HepG2 (cell line): ENCODE measurements around the gene S100A9. TPM values are rescaled to one million over a fixed set of nuclear protein-coding genes. Genes with fewer than 3 reads are reported as not detected.

ENCODE experiments used
- ATAC-seq: fragments of 200-7000 bp; cut with Tn5 transposase; 3 replicates; pipeline ENCODE4 v1.9.1; 2020; ENCODE audit warnings: mild to moderate bottlenecking, moderate library complexity
- BruUV-seq: library from RNA; stranded (reverse); fragments of 400-500 nt; replicated peaks from 2 replicates; lab custom pipeline; 2021; lab: Mats Ljungman, UMichigan
- CTCF ChIA-PET: fragments of 300-600 bp; formaldehyde crosslinking; extraction: SDS; loops from one replicate; lab custom pipeline; 2021; ENCODE audit warnings: low total read pairs, inconsistent platforms, low intra/inter-chr PET ratio; lab: Yijun Ruan, JAX
- POLR2A ChIA-PET: fragments of 350-600 bp; sonication (Branson Sonifier 250); formaldehyde crosslinking; loops from one replicate; lab custom pipeline; 2020; ENCODE audit warnings: antibody characterized with exemption, inconsistent platforms; lab: Yijun Ruan, JAX
- DNase-seq: peaks from one replicate; pipeline ENCODE4 v3.0.0-alpha.2; 2015; ENCODE audit warnings: low spot score
- FAIRE-seq: peaks from 3 replicates; lab custom pipeline; 2011; peaks lifted over from hg19 to GRCh38; lab: Jason Lieb, UNC
- H2AFZ ChIP-seq: one replicate; pipeline ENCODE4 v1.6.1; 2011; ENCODE audit warnings: low read length, inconsistent platforms
- H3K27ac ChIP-seq: fragments of 300-600 bp; 3 replicates; pipeline ENCODE4 v1.8.0; 2011; ENCODE audit warnings: mixed run types, mild to moderate bottlenecking, mixed read lengths, low read length, inconsistent platforms; ENCODE audit not compliant: insufficient read depth; ENCODE audit errors: extremely low read length
- H3K27me3 ChIP-seq, 2 experiments: fragments of 200-600 bp in 1 of 2; 2 replicates in 1 of 2; 3 replicates in 1 of 2; pipeline versions ENCODE4 v1.6.0 to v1.8.0; 2011; ENCODE audit warnings: low read length in 2 of 2, mild to moderate bottlenecking in 2 of 2, moderate library complexity in 2 of 2, inconsistent platforms in 1 of 2; ENCODE audit not compliant: insufficient read depth in 2 of 2, control insufficient read depth in 1 of 2
- H3K36me3 ChIP-seq, 2 experiments: fragments of 200-600 bp in 1 of 2; replicated peaks in 1 of 2; 2 replicates in 1 of 2; 3 replicates in 1 of 2; pipeline versions ENCODE4 v1.5.1 to v1.8.0; 2011; ENCODE audit warnings: low read length in 2 of 2, inconsistent platforms in 1 of 2; ENCODE audit not compliant: insufficient read depth in 2 of 2, control insufficient read depth in 1 of 2
- H3K4me1 ChIP-seq: 2 replicates; pipeline ENCODE4 v1.5.1; 2012; ENCODE audit warnings: low read length, inconsistent platforms; ENCODE audit not compliant: insufficient read depth
- H3K4me2 ChIP-seq: 2 replicates; pipeline ENCODE4 v1.6.0; 2011; ENCODE audit warnings: low read depth, low read length, inconsistent platforms
- H3K4me3 ChIP-seq, 3 experiments: fragments of 200-600 bp in 1 of 3; sonication (generic), shearing (Covaris generic) in 1 of 3; replicated peaks in 1 of 3; 2 replicates each; pipeline ENCODE4 v1.5.1; 2011 to 2016; ENCODE audit warnings: low read length in 3 of 3, inconsistent platforms in 2 of 3, low read depth in 2 of 3, mild to moderate bottlenecking in 2 of 3, control low read depth in 1 of 3, mixed read lengths in 1 of 3; ENCODE audit not compliant: insufficient read depth in 1 of 3
- H3K79me2 ChIP-seq: one replicate; pipeline ENCODE4 v1.6.1; 2011; ENCODE audit warnings: low read length, inconsistent platforms; ENCODE audit not compliant: insufficient read depth
- H3K9ac ChIP-seq: 2 replicates; pipeline ENCODE4 v1.6.0; 2011; ENCODE audit warnings: mild to moderate bottlenecking, low read depth, low read length, inconsistent platforms; ENCODE audit not compliant: insufficient read depth
- H3K9me3 ChIP-seq: 2 replicates; pipeline ENCODE4 v1.5.1; 2012; ENCODE audit warnings: mild to moderate bottlenecking, low read length
- H4K20me1 ChIP-seq: 2 replicates; pipeline ENCODE4 v1.6.0; 2011; ENCODE audit warnings: inconsistent platforms, mild to moderate bottlenecking, low read length, moderate library complexity; ENCODE audit not compliant: insufficient read depth
- JDP2 ChIP-seq: sonication (generic); formaldehyde crosslinking; IDR thresholded peaks from 2 replicates; pipeline ENCODE4 v1.8.1; 2022; ENCODE audit warnings: missing genetic modification reagents, borderline replicate concordance
- KDM6A ChIP-seq: IDR thresholded peaks from 2 replicates; pipeline ENCODE4 v1.6.1; 2016; ENCODE audit warnings: low read depth
- MAFF ChIP-seq: IDR thresholded peaks from 2 replicates; pipeline ENCODE4 v1.6.1; 2011; ENCODE audit warnings: low read depth, low read length, improper control_type of control experiment
- MBD4 ChIP-seq: IDR thresholded peaks from 2 replicates; pipeline ENCODE4 v1.6.1; 2012; ENCODE audit warnings: low read length, inconsistent platforms, borderline replicate concordance
- PRPF4 ChIP-seq: fragments of 200-400 bp; formaldehyde crosslinking; IDR thresholded peaks from 2 replicates; pipeline ENCODE4 v1.6.1; 2016; ENCODE audit warnings: low read length, low read depth; ENCODE audit not compliant: poor library complexity, severe bottlenecking
- RBFOX2 ChIP-seq: fragments of 200-400 bp; formaldehyde crosslinking; IDR thresholded peaks from 2 replicates; pipeline ENCODE4 v1.6.1; 2017; ENCODE audit warnings: low read depth, mild to moderate bottlenecking, low read length
- RORA ChIP-seq: sonication (generic); formaldehyde crosslinking; IDR thresholded peaks from 2 replicates; pipeline ENCODE4 v1.5.0; 2020; ENCODE audit warnings: mild to moderate bottlenecking, missing genetic modification reagents, moderate library complexity
- SAP130 ChIP-seq: IDR thresholded peaks from 2 replicates; pipeline ENCODE4 v1.6.1; 2016; ENCODE audit warnings: low read depth
- SOX6 ChIP-seq, 2 experiments: fragments of 450-650 bp in 1 of 2; sonication (generic) in 1 of 2; formaldehyde crosslinking in 1 of 2; IDR thresholded peaks; 2 replicates each; pipeline versions ENCODE4 v1.4.0 to v1.6.1; 2017 to 2020; ENCODE audit warnings: antibody characterized with exemption in 1 of 2, mild to moderate bottlenecking in 1 of 2, missing genetic modification reagents in 1 of 2
- ZBTB34 ChIP-seq: sonication (generic); formaldehyde crosslinking; IDR thresholded peaks from 2 replicates; pipeline ENCODE4 v1.8.0; 2022; ENCODE audit warnings: mild to moderate bottlenecking, missing genetic modification reagents
- ZNF724P ChIP-seq: sonication (generic); formaldehyde crosslinking; IDR thresholded peaks from 2 replicates; pipeline ENCODE4 v1.8.0; 2022; ENCODE audit warnings: missing genetic modification reagents, borderline replicate concordance
- ZNF776 ChIP-seq: sonication (generic); formaldehyde crosslinking; IDR thresholded peaks from 2 replicates; pipeline ENCODE4 v1.4.0; 2020; ENCODE audit warnings: mild to moderate bottlenecking, missing genetic modification reagents
- ZNF790 ChIP-seq: sonication (generic); formaldehyde crosslinking; IDR thresholded peaks from 2 replicates; pipeline ENCODE4 v1.8.0; 2022; ENCODE audit warnings: missing genetic modification reagents, mild to moderate bottlenecking, borderline replicate concordance
- WGBS: methylation state at CpG from one replicate; pipeline ENCODE4 v1.1.6; 2017; ENCODE audit warnings: low lambda C conversion rate; 5-methylcytosine and 5-hydroxymethylcytosine counted together
- in situ Hi-C: cut with HindIII; loops from 2 replicates; pipeline ENCODE4 v1.10.0; 2017; ENCODE audit warnings: low pct_unique_long_range_greater_than_20kb; ENCODE audit not compliant: extremely low pct_ligation_motif_present
- intact Hi-C: fragments of 100-400 bp; cut with micrococcal nuclease; formaldehyde crosslinking; loops from one replicate; pipeline ENCODE4 v1.10.0; 2022; ENCODE audit not compliant: unreplicated experiment
- polyA plus RNA-seq, 8 experiments: library from polyadenylated mRNA; depleted of rRNA in 3 of 8; stranded (reverse) in 7 of 8; unstranded in 1 of 8; fragments of >200 nt; fragmentation: Illumina TruSeq in 4 of 8; extraction: Trizol in 4 of 8; gene quantifications; 2 replicates each; pipeline versions ENCODE4 v1.2.1 to v1.2.3, GENCODE V29; 2011 to 2016; ENCODE audit warnings: low read depth in 4 of 8, missing spikeins in 1 of 8, mixed read lengths in 1 of 8; ENCODE audit not compliant: insufficient read depth in 1 of 8
- total RNA-seq, 5 experiments: library from RNA; depleted of rRNA; stranded (reverse); fragments of >200 nt; fragmentation: Illumina TruSeq; extraction: Trizol; gene quantifications; 2 replicates each; pipeline ENCODE4 v1.2.3, GENCODE V29; 2016; ENCODE audit warnings: low read depth in 1 of 5
- TF ChIP-seq, protein P1 (sequence below): sonication (generic); formaldehyde crosslinking; IDR thresholded peaks from 2 replicates; pipeline ENCODE4 v1.4.0; 2020; ENCODE audit warnings: missing genetic modification reagents
- TF ChIP-seq, protein P2 (sequence below): sonication (generic); formaldehyde crosslinking; IDR thresholded peaks from 2 replicates; pipeline ENCODE4 v1.4.0; 2020; ENCODE audit warnings: missing genetic modification reagents

The S100A9 gene
- total and polyA plus RNA-seq, 2 of the 13 experiments (the other 11 are each of a cell fraction or from before 2014, with no cell fraction given): 0.31 to 0.69 TPM

GRCh38 chr1:153380711-153381110, 23.1 kb downstream of the S100A9 start:
- H3K9me3 ChIP-seq: no peaks in the 10 kb centered on the region
- no peaks in the 10 kb centered on the region for H3K79me2 ChIP-seq
- BruUV-seq: no TSS peak
- H3K9ac ChIP-seq: no peak overlapping the region
- no peaks in the 10 kb centered on the region for H3K4me1 ChIP-seq
- FAIRE-seq: no peak
- CTCF ChIA-PET: no interaction called here
- DNase-seq: no peak
- no peak for ATAC-seq
- H3K36me3 ChIP-seq: no peaks in the 10 kb centered on the region
- H4K20me1 ChIP-seq: no peaks in the 10 kb centered on the region
- H2AFZ ChIP-seq: no peak overlapping the region
- POLR2A ChIA-PET: no interaction called here
- in situ Hi-C loops (no loop called here), intact Hi-C loops (no loop called here)
- no peak overlapping the region for H3K4me3 ChIP-seq
- H3K4me2 ChIP-seq: no peak overlapping the region
- H3K27ac ChIP-seq: no peak overlapping the region
- 68% methylated on average over 10 of the region's 23 CpGs for WGBS
- peaks cover 0 to 1% of the 10 kb centered on the region in 2 experiments; a peak in 1 of 5 replicates for H3K27me3 ChIP-seq
- no peak for TF ChIP-seq ZBTB34 (CRISPR knock-in tag)
- TF ChIP-seq SAP130: no peak
- TF ChIP-seq ZNF724P (CRISPR knock-in tag): no peak
- no peak for TF ChIP-seq RORA (CRISPR knock-in tag)
- TF ChIP-seq, protein P1, sequence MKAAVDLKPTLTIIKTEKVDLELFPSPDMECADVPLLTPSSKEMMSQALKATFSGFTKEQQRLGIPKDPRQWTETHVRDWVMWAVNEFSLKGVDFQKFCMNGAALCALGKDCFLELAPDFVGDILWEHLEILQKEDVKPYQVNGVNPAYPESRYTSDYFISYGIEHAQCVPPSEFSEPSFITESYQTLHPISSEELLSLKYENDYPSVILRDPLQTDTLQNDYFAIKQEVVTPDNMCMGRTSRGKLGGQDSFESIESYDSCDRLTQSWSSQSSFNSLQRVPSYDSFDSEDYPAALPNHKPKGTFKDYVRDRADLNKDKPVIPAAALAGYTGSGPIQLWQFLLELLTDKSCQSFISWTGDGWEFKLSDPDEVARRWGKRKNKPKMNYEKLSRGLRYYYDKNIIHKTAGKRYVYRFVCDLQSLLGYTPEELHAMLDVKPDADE (CRISPR knock-in tag): no peak
- TF ChIP-seq KDM6A (CRISPR knock-in tag): no peak
- no peak for TF ChIP-seq JDP2 (CRISPR knock-in tag)
- no peak for TF ChIP-seq ZNF790 (CRISPR knock-in tag)
- TF ChIP-seq, protein P2, sequence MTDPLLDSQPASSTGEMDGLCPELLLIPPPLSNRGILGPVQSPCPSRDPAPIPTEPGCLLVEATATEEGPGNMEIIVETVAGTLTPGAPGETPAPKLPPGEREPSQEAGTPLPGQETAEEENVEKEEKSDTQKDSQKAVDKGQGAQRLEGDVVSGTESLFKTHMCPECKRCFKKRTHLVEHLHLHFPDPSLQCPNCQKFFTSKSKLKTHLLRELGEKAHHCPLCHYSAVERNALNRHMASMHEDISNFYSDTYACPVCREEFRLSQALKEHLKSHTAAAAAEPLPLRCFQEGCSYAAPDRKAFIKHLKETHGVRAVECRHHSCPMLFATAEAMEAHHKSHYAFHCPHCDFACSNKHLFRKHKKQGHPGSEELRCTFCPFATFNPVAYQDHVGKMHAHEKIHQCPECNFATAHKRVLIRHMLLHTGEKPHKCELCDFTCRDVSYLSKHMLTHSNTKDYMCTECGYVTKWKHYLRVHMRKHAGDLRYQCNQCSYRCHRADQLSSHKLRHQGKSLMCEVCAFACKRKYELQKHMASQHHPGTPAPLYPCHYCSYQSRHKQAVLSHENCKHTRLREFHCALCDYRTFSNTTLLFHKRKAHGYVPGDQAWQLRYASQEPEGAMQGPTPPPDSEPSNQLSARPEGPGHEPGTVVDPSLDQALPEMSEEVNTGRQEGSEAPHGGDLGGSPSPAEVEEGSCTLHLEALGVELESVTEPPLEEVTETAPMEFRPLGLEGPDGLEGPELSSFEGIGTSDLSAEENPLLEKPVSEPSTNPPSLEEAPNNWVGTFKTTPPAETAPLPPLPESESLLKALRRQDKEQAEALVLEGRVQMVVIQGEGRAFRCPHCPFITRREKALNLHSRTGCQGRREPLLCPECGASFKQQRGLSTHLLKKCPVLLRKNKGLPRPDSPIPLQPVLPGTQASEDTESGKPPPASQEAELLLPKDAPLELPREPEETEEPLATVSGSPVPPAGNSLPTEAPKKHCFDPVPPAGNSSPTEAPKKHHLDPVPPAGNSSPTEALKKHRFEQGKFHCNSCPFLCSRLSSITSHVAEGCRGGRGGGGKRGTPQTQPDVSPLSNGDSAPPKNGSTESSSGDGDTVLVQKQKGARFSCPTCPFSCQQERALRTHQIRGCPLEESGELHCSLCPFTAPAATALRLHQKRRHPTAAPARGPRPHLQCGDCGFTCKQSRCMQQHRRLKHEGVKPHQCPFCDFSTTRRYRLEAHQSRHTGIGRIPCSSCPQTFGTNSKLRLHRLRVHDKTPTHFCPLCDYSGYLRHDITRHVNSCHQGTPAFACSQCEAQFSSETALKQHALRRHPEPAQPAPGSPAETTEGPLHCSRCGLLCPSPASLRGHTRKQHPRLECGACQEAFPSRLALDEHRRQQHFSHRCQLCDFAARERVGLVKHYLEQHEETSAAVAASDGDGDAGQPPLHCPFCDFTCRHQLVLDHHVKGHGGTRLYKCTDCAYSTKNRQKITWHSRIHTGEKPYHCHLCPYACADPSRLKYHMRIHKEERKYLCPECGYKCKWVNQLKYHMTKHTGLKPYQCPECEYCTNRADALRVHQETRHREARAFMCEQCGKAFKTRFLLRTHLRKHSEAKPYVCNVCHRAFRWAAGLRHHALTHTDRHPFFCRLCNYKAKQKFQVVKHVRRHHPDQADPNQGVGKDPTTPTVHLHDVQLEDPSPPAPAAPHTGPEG (CRISPR knock-in tag): no peak
- TF ChIP-seq MBD4: no peak
- TF ChIP-seq SOX6 (IDR thresholded peaks at IDR 0.05): no peak
- TF ChIP-seq SOX6 (CRISPR knock-in tag; IDR thresholded peaks at IDR 0.05): no peak
- no peak for TF ChIP-seq PRPF4
- no peak for TF ChIP-seq ZNF776
- no peak for TF ChIP-seq RBFOX2
- TF ChIP-seq MAFF: no peak
